Gastrocnemius medialis (tissue), 4 donors: ENCODE results near the gene CTNNBL1.

Experiments used
- CTCF ChIP-seq, 5 experiments: fragments of 450-650 bp in 3 of 5; fragments of 200-600 bp in 2 of 5; sonication (generic) in 2 of 5; IDR thresholded peaks in 4 of 5; conservative IDR thresholded peaks in 1 of 5; 1 replicate in 4 of 5; 2 replicates in 1 of 5; pipeline ENCODE4 v1.5.1; 2016 to 2019; ENCODE audit warnings: antibody characterized with exemption in 5 of 5, mild to moderate bottlenecking in 3 of 5, moderate library complexity in 3 of 5
- POLR2A ChIP-seq, 2 donors: fragments of 450-650 bp; IDR thresholded peaks; one replicate each; pipeline ENCODE4 v1.6.1; 2017; ENCODE audit warnings: antibody characterized with exemption in 2 of 2, mild to moderate bottlenecking in 2 of 2, moderate library complexity in 2 of 2

DNA sequence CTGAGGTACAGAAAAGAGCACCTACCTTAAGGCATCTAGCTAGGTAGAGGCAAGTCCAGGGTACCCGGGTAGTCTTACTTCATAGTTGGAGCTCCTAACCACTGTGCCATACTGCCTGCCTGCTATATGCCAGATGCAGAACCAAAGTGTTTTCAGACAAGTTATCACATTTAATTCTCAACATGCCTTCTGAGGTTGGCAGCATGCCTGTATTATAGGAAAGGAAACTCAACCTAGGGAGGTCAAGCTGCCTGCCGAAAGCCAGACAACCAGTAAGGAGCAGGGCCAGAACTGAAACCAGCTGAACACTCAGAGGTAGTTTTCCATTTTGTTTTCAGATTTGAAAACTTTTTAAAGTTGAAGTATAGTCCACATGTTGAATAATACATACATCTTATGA, 5.4 kb downstream of the CTNNBL1 start:
- TF ChIP-seq POLR2A (IDR thresholded peaks at IDR 0.05) (no peak), CTCF (IDR thresholded peaks at IDR 0.05 in 4 of 5, conservative IDR thresholded peaks at IDR 0.05 in 1 of 5) (no peak)
